Fibroblast of lung (primary cell): ENCODE results near the gene PKD2L1. TPM values are rescaled to one million over a fixed set of nuclear protein-coding genes. Genes with fewer than 3 reads are reported as not detected.

Experiments used
- DNase-seq, 2 donors: peaks; one replicate each; pipeline versions ENCODE4 v3.0.0 to v3.0.0-alpha.2; 2010; ENCODE audit warnings: low read depth in 2 of 2
- H2AFZ ChIP-seq: 2 replicates; pipeline ENCODE4 v1.5.1; 2012; ENCODE audit warnings: low read length, control low read depth, inconsistent platforms
- H3K27ac ChIP-seq: 2 replicates; pipeline ENCODE4 v1.5.1; 2011; ENCODE audit warnings: low read length, control low read depth; ENCODE audit not compliant: insufficient read depth
- H3K27me3 ChIP-seq: 2 replicates; pipeline ENCODE4 v1.5.1; 2011; ENCODE audit warnings: mild to moderate bottlenecking, low read length; ENCODE audit not compliant: control insufficient read depth, insufficient read depth
- H3K36me3 ChIP-seq: 2 replicates; pipeline ENCODE4 v1.5.1; 2011; ENCODE audit warnings: low read length; ENCODE audit not compliant: control insufficient read depth, insufficient read depth
- H3K4me1 ChIP-seq: 2 replicates; pipeline ENCODE4 v1.5.1; 2011; ENCODE audit warnings: low read length; ENCODE audit not compliant: control insufficient read depth, insufficient read depth; ENCODE audit errors: extremely low read depth
- H3K4me2 ChIP-seq: 2 replicates; pipeline ENCODE4 v1.5.1; 2011; ENCODE audit warnings: low read length, control low read depth; ENCODE audit not compliant: insufficient read depth; ENCODE audit errors: extremely low read depth
- H3K4me3 ChIP-seq, 4 experiments: fragments of 200-600 bp in 1 of 4; sonication (generic) in 1 of 4; replicated peaks in 1 of 4; 2 replicates each; pipeline ENCODE4 v1.5.1; 2011 to 2016; ENCODE audit warnings: low read length in 4 of 4, low read depth in 3 of 4, mild to moderate bottlenecking in 3 of 4, control low read depth in 2 of 4, inconsistent platforms in 1 of 4, mixed read lengths in 1 of 4; ENCODE audit not compliant: insufficient read depth in 1 of 4; ENCODE audit errors: control extremely low read depth in 1 of 4
- H3K79me2 ChIP-seq: 2 replicates; pipeline ENCODE4 v1.5.1; 2012; ENCODE audit warnings: mild to moderate bottlenecking, low read length, inconsistent platforms; ENCODE audit not compliant: control insufficient read depth, insufficient read depth
- H3K9ac ChIP-seq: 2 replicates; pipeline ENCODE4 v1.5.1; 2011; ENCODE audit warnings: mild to moderate bottlenecking, low read length, control low read depth; ENCODE audit not compliant: insufficient read depth
- H3K9me3 ChIP-seq: 2 replicates; pipeline ENCODE4 v1.5.1; 2012; ENCODE audit warnings: low read depth, low read length; ENCODE audit not compliant: control insufficient read depth, insufficient read depth
- H4K20me1 ChIP-seq: 2 replicates; pipeline ENCODE4 v1.5.1; 2011; ENCODE audit warnings: low read length; ENCODE audit not compliant: control insufficient read depth, insufficient read depth; ENCODE audit errors: extremely low read depth
- CTCF ChIP-seq, 2 donors: IDR thresholded peaks in 1 of 2; conservative IDR thresholded peaks in 1 of 2; 1 replicate in 1 of 2; 2 replicates in 1 of 2; pipeline ENCODE4 v1.5.1; 2011 to 2012; ENCODE audit warnings: low read length in 2 of 2, control low read depth in 1 of 2, inconsistent platforms in 1 of 2, low read depth in 1 of 2, mild to moderate bottlenecking in 1 of 2
- EZH2 ChIP-seq: IDR thresholded peaks from 2 replicates; pipeline ENCODE4 v1.5.1; 2012; ENCODE audit warnings: low read length, control low read depth, mild to moderate bottlenecking; ENCODE audit errors: missing control alignments
- polyA plus RNA-seq, 2 donors: library from polyadenylated mRNA; depleted of rRNA in 1 of 2; stranded (reverse) in 1 of 2; unstranded in 1 of 2; fragments of >200 nt; gene quantifications; 2 replicates each; pipeline ENCODE4 v1.2.1, GENCODE V29; 2011 to 2012; ENCODE audit warnings: missing spikeins in 1 of 2
- total RNA-seq: library from RNA; depleted of rRNA; stranded (reverse); fragments of >200 nt; gene quantifications from 2 replicates; pipeline ENCODE4 v1.2.1, GENCODE V29; 2014

PKD2L1 gene
- total and polyA plus RNA-seq, 2 donors (not counting 1 experiment from before 2014, with no cell fraction given): not detected

- no peaks in the 10 kb centered on the region for H3K79me2 ChIP-seq
- no peaks in the 10 kb centered on the region for H3K4me1 ChIP-seq
- H3K4me2 ChIP-seq: no peak overlapping the region
- H4K20me1 ChIP-seq: no peaks in the 10 kb centered on the region
- peak; percentile 57 to 61 for DNase-seq
- peaks cover 34% of the 10 kb centered on the region for H3K27me3 ChIP-seq
- no peak overlapping the region for H3K4me3 ChIP-seq
- H3K9me3 ChIP-seq: no peaks in the 10 kb centered on the region
- no peak overlapping the region for H3K27ac ChIP-seq
- no peak overlapping the region for H2AFZ ChIP-seq
- no peaks in the 10 kb centered on the region for H3K36me3 ChIP-seq
- no peak overlapping the region for H3K9ac ChIP-seq
- no peak for TF ChIP-seq CTCF (conservative IDR thresholded peaks at IDR 0.05 in 1 of 2, IDR thresholded peaks at IDR 0.05 in 1 of 2; ENCODE audit: low read depth in 1 of 2, low read length in 2 of 2)
- TF ChIP-seq EZH2: no peak
These were observed 22.3 kb downstream of the PKD2L1 start for GRCh38 chr10:100307684-100308083.

- TF ChIP-seq EZH2 (no peak), CTCF (conservative IDR thresholded peaks at IDR 0.05 in 1 of 2, IDR thresholded peaks at IDR 0.05 in 1 of 2; ENCODE audit: low read depth in 1 of 2, low read length in 2 of 2) (no peak)
- Histone ChIP-seq H3K9me3 (no peaks in the 10 kb centered on the region), H3K79me2 (no peaks in the 10 kb centered on the region), H2AFZ (no peak overlapping the region), H3K36me3 (no peaks in the 10 kb centered on the region), H3K4me1 (no peaks in the 10 kb centered on the region), H3K4me2 (no peak overlapping the region), H3K4me3 (no peak overlapping the region), H3K27me3 (peaks cover 31% of the 10 kb centered on the region), H4K20me1 (no peaks in the 10 kb centered on the region), H3K27ac (no peak overlapping the region), H3K9ac (no peak overlapping the region)
- no peak for DNase-seq
These were observed 23.2 kb downstream of the PKD2L1 start for GRCh38 chr10:100306861-100307260.

- no peak overlapping the region for H2AFZ ChIP-seq
- no peak overlapping the region for H3K4me3 ChIP-seq
- no peaks in the 10 kb centered on the region for H3K79me2 ChIP-seq
- no peaks in the 10 kb centered on the region for H3K4me1 ChIP-seq
- H4K20me1 ChIP-seq: no peaks in the 10 kb centered on the region
- no peaks in the 10 kb centered on the region for H3K9me3 ChIP-seq
- peaks cover 18% of the 10 kb centered on the region for H3K27me3 ChIP-seq
- no peak for DNase-seq
- no peak overlapping the region for H3K4me2 ChIP-seq
- no peak overlapping the region for H3K27ac ChIP-seq
- TF ChIP-seq EZH2: no peak
- H3K9ac ChIP-seq: no peak overlapping the region
- no peaks in the 10 kb centered on the region for H3K36me3 ChIP-seq
These were observed 25.6 kb downstream of the PKD2L1 start for GRCh38 chr10:100304414-100304813.
